GM10847 (cell line): ENCODE data around the gene SYNGAP1.

ENCODE experiments used
- POLR2A ChIP-seq: IDR thresholded peaks from 2 replicates; pipeline ENCODE4 v1.6.1; 2011; ENCODE audit not compliant: insufficient read length; ENCODE audit errors: extremely low read depth

Gene SYNGAP1

GRCh38 chr6:33415831-33416230 is 4.0 kb upstream of the SYNGAP1 start:
- no peak for TF ChIP-seq POLR2A

GRCh38 chr6:33416386-33417127 is 3.3 kb upstream of the SYNGAP1 start:
- TF ChIP-seq POLR2A: no peak

DNA sequence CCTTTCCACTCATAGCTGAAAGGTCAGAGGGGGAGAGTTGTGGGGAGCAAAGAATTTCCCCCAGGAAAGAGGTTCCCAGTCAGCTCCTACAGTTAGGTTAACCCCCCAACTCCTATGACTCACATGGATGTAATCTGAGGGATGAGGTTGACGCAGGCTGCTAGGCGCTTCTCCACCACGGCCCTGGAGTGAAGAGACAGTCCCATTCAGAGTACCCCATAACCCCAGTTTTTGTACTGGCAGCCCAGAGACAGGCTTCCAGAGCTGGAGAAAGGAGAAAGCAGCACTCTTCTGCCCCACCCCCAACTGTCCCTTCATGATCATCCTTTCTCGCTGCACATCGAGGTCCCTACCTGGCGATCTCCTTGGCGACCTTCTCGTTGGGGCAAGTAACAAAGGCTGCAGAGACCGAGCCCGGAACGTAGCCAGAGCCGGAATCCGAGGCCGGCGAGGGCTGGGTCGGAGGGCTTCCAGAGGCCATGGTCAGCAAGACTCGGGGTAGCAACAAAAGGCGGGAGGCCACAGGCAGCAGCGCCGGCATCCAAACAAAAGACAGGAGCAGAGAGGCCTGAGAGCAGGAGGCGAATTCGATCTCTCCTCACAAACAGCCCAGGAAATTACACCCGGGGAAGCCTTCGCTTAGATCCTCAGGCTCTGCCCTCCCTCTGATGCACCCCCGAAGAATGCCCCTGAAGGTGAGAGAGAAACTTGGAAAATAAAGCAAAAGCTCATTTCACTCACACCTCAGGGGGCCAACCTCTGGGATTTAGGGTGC is 2.5 kb upstream of the SYNGAP1 start:
- no peak for TF ChIP-seq POLR2A

- TF ChIP-seq POLR2A: peak; percentile 52
Measured at GRCh38 chr6:33417903-33418689, 1.8 kb upstream of the SYNGAP1 start, which contains the start of gene CUTA. CUTA (minus strand) TSS chr6:33418107; CDS start chr6:33418000, 107 bp downstream.

GRCh38 chr6:33418690-33419291 is 1.1 kb upstream of the SYNGAP1 start:
- no peak for TF ChIP-seq POLR2A

- TF ChIP-seq POLR2A: no peak
Measured at GRCh38 chr6:33420491-33421343, 852 bp downstream of the SYNGAP1 start.

DNA sequence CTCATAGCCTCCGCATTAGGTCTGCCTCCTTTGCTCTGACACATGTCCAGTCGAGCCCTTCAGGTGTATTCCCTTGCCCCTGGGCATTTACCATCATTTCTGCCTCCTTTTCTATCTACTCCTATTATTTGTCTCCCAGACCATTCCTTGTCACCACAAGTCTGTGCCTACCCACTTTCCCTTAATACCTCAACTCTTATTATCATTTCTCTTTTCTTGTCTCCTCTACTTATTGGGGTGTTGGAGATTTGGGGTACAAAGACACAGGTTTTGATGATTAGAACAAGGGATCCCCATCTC is 1.4 kb downstream of the SYNGAP1 start:
- no peak for TF ChIP-seq POLR2A

DNA sequence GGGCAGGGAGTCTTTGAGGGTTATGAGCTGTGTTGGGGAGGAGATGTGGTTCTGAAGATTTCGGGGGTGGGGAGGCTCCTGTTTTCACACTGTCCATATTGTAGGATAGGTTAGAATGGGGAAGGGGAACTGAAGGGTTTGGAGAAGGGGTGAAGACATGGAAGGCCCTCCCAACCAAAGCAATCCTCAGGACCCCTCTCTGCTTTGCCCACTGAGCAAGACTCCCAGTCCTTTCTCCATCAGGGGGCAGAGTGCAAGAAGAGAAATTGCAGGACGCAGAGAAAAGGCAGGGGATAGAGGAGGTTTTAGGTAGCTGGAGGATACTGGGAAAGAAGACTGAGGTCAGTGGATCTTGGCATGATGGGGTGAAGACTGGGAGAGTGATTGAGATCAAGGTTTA is 3.9 kb downstream of the SYNGAP1 start:
- TF ChIP-seq POLR2A: no peak

GRCh38 chr6:33424855-33425667 is 5.2 kb downstream of the SYNGAP1 start:
- TF ChIP-seq POLR2A: no peak

DNA sequence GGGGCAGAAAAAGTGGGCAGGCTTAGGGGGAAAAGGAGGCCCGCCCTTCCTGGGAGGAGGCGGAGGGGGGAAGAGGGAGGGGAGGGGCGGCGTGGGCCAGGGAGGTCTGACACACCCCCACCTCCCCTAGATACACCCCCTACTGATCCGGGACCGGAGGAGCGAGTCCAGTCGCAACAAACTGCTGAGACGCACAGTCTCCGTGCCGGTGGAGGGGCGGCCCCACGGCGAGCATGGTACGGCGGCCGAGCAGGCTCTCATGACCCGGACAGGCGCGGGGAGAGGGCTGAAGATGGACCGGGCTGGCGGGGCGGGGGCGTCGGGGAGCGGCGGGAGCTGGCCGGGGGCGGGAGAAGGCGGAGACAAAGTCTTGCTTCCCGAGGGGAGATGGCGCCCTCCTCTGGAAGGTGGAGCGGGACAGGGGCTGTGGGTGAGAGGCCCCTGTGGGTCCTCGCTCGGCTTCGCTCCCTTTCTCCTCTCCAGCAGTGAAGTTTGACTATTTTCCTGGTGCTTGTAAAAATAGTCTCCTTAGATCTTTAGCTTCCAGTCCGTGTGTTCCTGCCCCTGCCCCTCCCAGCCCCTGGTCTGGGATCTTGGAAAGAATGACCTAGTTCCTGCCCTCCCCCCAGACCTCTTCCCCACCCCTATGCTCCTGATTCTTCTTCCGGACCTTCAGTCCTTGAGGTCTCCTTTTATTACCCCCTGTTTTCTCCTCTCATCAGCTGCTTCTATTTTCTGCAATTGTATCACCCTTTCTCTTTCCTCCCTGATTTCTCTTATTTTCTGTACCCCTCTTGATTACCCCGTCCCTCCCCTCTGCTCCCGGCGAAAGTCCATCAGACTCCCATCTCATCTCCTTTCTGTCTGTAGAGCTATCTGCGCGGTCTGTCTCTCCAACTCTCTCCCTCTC is 6.1 kb downstream of the SYNGAP1 start:
- peak; percentile 64 for TF ChIP-seq POLR2A

DNA sequence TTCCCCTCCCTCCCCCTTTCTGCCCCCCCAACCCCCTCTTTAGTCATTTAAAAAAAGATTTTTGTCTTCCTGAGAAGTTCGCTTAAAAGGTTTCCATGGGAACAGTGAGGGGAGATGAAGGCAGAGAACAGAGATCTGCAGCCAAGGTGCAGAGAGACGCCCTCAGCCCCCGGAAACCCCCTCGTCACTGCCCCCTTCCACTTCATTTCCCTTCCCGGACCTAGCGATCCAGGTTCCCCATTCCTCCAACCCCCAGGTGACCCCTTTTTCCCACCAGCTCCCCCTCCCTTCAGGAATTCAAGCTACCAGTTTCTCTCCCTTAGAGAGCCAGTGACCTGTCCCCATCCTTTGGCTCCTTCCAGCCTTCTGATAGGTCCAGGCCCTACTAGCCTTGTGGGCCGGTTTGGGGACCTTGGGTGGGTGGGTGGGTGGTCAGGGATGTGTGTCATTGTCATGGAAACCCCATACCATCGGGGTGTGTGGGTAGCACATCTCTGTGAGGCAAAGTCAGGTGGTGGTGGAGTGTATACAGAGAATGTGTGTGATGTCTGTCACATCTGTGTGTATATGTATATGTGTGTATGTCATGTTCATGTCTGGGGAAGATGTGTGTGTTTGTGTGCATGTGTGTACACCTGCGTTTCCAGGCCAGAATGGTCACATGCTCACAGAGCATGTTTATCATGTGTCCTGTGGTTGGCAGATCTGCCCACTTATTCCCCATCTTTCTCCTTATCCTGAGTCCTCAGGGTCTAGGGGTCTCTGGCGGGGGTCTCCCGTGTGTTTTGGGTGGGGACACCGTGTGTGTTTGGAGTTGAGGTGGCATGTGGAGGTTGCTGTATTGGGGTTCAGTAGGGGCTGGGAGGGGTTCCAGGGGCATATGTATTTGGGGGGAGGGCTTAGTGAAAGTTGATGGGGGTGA is 7.0 kb downstream of the SYNGAP1 start:
- TF ChIP-seq POLR2A: no peak

- no peak for TF ChIP-seq POLR2A
Measured at GRCh38 chr6:33427585-33428223, 7.8 kb downstream of the SYNGAP1 start.
